Hematopoietic multipotent progenitor cell treated with erythropoietin and hydrocortisone succinate and interleukin-3 and kit ligand, for 8 days (in vitro differentiated cells): ENCODE results near the gene LIPC.

ENCODE experiments used
- DNase-seq: peaks from one replicate; pipeline ENCODE4 v3.0.0-alpha.2; 2015

The LIPC gene

DNA sequence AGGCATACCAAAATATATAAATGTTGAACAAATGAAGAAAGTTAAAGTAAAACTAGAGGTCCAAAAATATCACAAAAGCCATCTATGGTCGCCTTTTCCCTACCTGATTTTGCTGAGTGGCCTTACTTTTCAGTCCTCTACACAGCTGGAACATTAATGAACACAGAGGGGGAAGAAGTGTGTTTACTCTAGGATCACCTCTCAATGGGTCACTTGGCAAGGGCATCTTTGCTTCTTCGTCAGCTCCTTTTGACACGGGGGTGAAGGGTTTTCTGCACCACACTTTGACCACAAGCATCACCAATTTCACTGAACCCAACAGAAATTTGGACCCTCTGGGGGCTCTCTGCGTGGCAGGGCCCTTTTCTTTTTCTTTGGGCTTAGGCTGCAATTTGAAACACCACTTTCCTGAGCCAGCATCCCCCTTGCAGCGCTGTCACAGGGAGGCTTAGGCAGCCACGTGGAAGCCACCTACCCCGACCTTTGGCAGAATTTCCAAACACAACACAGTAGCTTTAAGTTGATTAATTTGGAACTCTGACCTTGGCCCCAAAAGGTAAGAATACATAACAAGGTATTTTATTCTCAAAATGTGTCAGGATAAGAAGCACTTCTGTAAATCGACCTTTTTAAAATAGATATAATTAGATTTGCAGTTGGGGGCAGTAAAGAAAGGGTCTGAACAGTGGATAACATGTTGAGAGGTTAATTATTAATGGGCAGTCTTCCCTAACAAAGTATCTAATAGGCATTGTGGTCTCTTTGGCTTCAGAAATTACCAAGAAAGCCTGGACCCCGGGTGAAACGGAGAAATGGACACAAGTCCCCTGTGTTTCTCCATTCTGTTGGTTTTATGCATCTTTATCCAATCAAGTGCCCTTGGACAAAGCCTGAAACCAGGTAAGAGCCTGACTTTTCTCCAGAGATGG lies at the start of gene LIPC:
Gene LIPC (plus strand): TSS at position 771 of the 929 bp plus-strand sequence. CDS start 42 bp downstream, at position 813.
- DNase-seq = no peak

GRCh38 chr15:58383876-58384275 lies 47.9 kb upstream of the LIPC start:
- DNase-seq = no peak

GRCh38 chr15:58384667-58385066 lies 47.1 kb upstream of the LIPC start:
- no peak for DNase-seq

DNA sequence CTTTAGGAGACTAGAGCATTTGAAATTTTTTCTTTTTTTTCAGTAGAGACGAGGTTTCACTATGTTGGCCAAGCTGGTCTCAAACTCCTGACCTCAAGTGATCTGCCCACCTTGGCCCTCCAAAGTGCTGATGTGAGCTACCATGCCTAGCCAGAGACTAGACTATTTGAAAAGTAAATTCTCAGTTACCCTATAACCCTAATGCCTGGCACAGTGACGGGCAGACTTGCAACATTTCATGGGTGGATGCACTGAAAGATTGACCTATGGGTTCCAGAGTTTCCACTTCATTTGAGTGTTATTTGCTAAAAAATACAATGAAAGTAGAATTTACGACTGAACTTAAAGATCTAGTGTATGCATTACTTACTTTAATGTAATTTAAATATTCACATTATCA lies 45.7 kb upstream of the LIPC start:
- no peak for DNase-seq

GRCh38 chr15:58386641-58387040 lies 45.1 kb upstream of the LIPC start:
- DNase-seq = no peak

- DNase-seq = no peak
These were observed 44.7 kb upstream of the LIPC start for GRCh38 chr15:58387130-58387529.

- no peak for DNase-seq
These were observed 43.6 kb upstream of the LIPC start for GRCh38 chr15:58388211-58388610.

GRCh38 chr15:58390118-58390517 lies 41.7 kb upstream of the LIPC start:
- DNase-seq = no peak

DNA sequence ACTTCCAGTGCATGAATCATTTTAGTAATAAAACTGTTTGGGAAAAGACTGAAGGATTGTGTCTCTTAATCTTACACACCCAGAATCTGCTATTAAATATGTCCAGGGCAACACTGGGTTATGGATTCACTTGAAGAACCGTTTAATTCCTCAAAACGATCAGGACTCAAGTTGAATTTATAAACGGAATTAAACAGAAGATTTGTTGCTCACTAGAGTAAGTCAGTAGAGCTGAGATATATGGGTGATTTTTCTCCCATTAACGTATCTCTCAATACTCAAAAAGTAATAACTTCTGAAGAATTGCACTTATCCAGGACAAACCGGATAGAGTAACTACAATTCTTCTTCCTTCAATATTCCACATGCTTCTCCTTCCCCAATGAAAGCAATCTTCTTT lies 41.1 kb upstream of the LIPC start:
- no peak for DNase-seq

GRCh38 chr15:58391088-58391487 lies 40.7 kb upstream of the LIPC start:
- no peak for DNase-seq

GRCh38 chr15:58392141-58392540 lies 39.6 kb upstream of the LIPC start:
- DNase-seq = no peak

DNA sequence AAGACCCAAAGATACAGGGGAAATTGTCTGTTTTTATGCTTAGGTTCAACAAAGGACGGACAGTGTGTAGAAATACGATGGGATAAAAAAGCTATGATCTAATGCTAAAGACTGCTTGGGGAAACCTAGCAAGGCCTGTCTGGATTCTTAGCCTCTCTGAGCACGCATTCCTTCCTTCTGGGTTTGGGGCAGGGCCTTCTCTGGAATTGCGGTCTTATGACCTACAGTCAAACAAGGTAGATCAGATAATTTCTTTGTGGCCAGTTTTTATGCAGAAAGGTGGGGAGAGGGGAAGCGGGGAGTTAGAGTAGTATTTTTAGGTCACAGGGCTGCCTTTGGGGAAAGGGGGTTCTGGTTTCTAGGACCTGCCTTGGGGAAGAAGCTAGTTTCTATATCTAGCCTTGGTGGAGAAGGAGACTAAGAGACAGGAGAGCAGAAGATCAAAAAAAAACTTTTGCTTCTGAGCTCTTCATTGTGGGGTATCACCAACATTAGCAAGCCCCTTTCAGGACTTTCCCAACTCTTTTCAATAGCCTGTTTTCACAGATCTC lies 39.1 kb upstream of the LIPC start:
- no peak for DNase-seq

GRCh38 chr15:58393241-58393662 lies 38.5 kb upstream of the LIPC start:
- DNase-seq = no peak

GRCh38 chr15:58396181-58396580 lies 35.6 kb upstream of the LIPC start:
- no peak for DNase-seq

- DNase-seq = no peak
These were observed 33.7 kb upstream of the LIPC start for GRCh38 chr15:58398071-58398470.

DNA sequence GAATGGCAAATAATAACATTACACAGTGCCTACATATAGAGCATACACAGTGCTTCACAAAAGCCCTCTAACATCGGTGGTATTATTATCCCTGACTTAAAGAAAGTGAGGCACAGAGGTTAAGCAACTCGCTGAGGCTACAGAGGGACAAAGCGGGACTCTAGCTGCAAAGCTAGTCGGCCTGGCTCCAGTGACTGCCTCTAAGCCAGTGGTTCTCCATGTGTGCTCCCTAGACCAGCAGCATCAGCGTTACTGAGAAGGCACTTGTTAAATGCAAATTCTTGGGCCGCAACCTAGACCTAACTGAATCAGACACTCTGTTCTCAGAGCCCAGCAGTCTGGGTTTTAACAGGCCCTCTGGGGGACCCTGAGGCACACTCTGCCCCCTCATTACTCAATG lies 33.1 kb upstream of the LIPC start:
- DNase-seq = no peak

GRCh38 chr15:58399739-58400138 lies 32.1 kb upstream of the LIPC start:
- peak; percentile 78 for DNase-seq

DNA sequence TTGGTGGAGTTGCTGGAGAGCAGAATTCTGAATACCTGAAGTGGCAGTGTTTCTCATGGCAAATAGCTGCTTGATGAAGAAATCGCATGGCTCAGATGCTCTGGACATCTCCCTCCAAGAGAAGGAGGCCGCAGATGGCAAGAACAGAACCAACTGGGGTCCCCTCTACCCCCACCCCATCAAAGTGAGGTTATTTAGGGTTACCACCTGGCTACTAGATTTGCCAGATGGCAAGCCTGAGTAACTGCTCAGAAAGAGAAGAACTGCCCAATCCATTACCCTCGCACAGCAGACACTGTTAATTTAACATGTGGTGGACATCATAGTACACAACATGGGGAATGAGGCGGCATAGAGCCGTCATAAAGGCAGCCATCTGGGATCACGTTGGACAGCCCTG lies 30.5 kb upstream of the LIPC start:
- DNase-seq = no peak

DNA sequence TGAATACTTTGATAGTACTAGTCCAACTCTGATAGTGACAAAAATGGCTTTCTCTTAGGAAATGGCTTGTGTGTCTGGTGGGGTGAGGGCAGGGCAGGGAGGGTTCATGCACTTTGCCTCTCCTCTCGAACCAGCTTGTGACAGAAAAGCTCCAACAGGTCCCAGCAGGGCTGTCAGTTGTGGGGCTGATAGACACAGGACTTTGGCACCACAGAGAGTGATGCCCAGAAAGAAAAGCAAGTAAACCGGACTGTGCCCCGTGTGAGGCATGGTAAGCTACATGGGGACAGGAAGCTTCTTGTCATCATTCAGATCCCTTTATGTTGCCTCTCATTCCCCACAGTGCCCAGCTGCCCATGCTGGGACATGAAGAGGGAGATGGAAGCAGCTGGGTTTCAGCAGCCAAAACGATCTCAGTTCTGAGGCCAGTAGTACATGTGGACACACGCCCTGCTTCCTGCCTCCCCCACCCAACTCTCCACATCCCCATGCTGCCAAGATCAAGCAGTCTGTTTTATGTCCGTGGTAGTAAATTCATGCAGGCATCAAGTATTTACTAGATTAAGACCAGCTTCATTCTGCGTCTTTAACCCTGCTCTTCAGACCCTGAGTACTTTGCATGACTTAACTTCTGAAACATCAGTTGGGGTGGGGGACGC lies 29.7 kb upstream of the LIPC start:
- DNase-seq = no peak

- no peak for DNase-seq
These were observed 28.2 kb upstream of the LIPC start for GRCh38 chr15:58403581-58403980.

GRCh38 chr15:58404020-58404419 lies 27.8 kb upstream of the LIPC start:
- DNase-seq = no peak

GRCh38 chr15:58404722-58405121 lies 27.1 kb upstream of the LIPC start:
- no peak for DNase-seq

DNA sequence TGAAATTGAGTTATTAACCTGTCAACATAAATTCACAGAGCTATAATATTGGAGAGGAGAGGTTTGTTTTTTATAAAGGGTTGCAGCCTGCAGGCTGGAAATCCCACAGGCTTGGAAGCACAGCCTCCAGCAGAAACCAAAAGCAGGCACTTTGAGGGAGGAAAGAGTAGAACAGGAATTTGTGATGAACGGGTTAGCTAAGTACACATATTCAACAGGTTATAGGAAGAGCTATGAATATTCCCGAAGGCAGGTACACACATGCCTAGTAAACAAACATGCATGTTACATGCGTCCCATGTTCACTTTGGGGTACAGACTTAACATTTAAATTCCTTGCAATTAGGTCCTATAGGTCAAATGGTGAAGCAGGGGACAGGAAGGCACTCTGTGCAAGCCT lies 25.9 kb upstream of the LIPC start:
- DNase-seq = no peak

- no peak for DNase-seq
These were observed 25.0 kb upstream of the LIPC start for GRCh38 chr15:58406811-58407210.
